ENCODE data around the gene PRKD1.

Gene PRKD1

GRCh38 chr14:29672831-29673230, 254.8 kb downstream of the PRKD1 start:
- CTCF ChIA-PET, result no interaction called here
- POLR2A ChIA-PET, result no interaction called here
- TF ChIP-seq CTCF (IDR thresholded peaks at IDR 0.05; ENCODE audit: control extremely low read depth, extremely low read depth, low read depth, missing control alignments), result no peak
- no peak for DNase-seq (ENCODE audit: extremely low spot score)

DNA sequence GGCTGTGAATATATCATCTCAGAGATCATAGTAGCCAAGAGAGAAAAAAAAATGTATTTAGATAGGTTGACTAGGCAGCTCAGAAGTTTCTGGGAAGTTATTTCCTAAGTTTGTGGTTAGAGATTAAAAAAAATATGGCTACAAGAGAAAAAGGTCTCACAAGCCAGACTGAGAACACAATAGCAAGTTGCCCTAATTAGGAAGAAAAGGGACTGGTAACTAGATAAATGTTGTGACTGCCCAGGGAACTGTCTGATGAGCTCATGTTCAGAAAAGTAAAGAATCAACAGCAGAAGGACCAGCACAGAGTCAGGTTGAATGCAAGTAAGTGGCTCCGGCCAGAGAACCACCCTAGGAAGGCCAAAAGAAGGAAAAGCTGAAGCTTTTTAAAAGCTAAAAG, 256.6 kb downstream of the PRKD1 start:
- no peak for TF ChIP-seq CTCF (IDR thresholded peaks at IDR 0.05; ENCODE audit: control extremely low read depth, extremely low read depth, low read depth, missing control alignments)
- ChIA-PET CTCF (no interaction called here), POLR2A (no interaction called here)
- DNase-seq (ENCODE audit: extremely low spot score), result no peak

- DNase-seq (ENCODE audit: extremely low spot score), result no peak
- ChIA-PET CTCF (no interaction called here), POLR2A (no interaction called here)
- TF ChIP-seq CTCF (IDR thresholded peaks at IDR 0.05; ENCODE audit: control extremely low read depth, extremely low read depth, low read depth, missing control alignments), result no peak
Observed at GRCh38 chr14:29668201-29668600, 259.4 kb downstream of the PRKD1 start.

DNA sequence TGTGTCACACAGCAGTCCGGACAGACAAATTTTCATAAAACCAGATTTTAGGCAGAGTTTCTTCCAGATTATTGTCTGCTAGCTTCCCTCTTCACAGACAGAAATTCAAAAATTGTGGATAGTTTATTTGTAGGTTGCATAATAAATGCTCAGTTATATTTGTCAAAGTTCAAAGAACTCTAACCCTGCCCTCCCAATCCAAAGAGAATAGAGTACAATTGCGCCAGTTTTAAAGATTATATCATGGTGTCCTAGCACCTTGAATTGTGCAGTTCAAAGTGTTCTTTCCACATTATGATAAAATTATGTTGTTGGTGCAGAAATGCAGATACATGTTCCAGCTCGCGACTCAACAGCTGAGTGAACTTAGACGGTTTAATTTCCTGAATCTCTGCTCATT, 263.1 kb downstream of the PRKD1 start:
- ChIA-PET CTCF (interaction anchor here (1.4 kb wide), 1 partner anchor 75 kb away, joined by 4 read pairs; no protein-coding TSS in a partner anchor), POLR2A (no interaction called here)
- no peak for TF ChIP-seq CTCF (IDR thresholded peaks at IDR 0.05; ENCODE audit: control extremely low read depth, extremely low read depth, low read depth, missing control alignments)
- DNase-seq (ENCODE audit: extremely low spot score), result no peak

DNA sequence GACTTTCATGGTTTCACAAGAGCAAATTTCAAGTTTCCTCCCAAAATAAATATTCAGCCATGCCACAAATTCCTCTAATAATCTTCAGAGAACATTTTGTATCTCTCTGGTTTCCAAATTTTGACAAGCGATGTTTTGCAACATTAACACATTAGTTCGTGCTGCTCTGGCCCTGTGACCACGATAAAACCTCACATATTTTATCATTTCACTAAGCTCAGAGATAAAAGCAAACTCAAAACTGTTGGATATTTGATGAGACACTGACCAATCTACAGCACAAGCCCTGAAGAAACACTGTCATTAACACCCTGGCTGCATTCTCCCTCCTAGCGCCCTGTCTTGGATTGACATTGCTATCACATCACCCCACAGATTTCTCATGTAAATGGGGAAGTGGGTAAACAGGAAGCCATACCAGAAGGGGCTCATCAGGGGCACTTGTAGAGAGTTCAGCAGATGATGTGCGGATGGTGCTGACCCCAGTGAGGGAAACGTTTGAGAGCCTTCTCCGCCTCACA, 264.3 kb downstream of the PRKD1 start:
- no peak for DNase-seq (ENCODE audit: extremely low spot score)

DNA sequence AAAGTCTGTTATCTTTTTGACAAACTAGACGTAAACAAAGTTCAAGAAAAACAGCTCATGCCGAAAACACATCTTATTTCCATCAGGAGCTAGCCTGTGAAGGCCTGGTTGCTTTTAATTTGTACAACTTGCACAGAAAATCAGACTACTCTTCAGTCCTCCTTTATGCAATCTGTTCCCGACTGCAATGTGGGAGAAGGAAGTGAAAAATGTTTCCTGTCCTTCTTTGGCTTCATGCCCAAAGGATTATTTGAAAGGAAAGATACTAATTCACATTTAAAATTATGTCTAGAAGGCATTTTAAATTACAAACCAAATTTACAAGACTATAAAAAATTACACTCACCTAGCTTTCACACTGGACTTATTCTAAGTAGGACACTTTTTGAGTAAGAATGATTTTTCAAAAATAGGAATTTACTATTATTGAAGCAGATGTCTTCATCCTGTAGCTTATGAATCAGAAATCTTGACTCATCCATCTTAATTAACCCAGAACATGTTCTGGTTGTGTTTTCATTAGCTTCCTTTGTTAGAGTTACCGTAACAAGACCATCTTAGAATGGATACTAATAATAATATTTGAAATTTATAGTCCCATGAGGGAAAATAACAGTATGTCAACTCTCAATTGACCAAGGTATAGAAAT, 272.6 kb downstream of the PRKD1 start:
- DNase-seq (ENCODE audit: extremely low spot score), result no peak
- ChIA-PET POLR2A (no interaction called here), CTCF (interaction anchor here (1.3 kb wide), 1 partner anchor 31 kb away, joined by 4 read pairs; no protein-coding TSS in a partner anchor)
- no peak for TF ChIP-seq CTCF (IDR thresholded peaks at IDR 0.05; ENCODE audit: control extremely low read depth, extremely low read depth, low read depth, missing control alignments)

More for the DNA sequence above, 264.3 kb downstream of the PRKD1 start:
- CTCF ChIA-PET, result no interaction called here
- TF ChIP-seq CTCF (IDR thresholded peaks at IDR 0.05; ENCODE audit: control extremely low read depth, extremely low read depth, low read depth, missing control alignments), result no peak
- POLR2A ChIA-PET, result no interaction called here
